GM12878 (cell line): Measurements from ENCODE around the gene CASR. TPM values are rescaled to one million over a fixed set of nuclear protein-coding genes. Genes with fewer than 3 reads are reported as not detected.

Source experiments
- ATAC-seq: fragments of 200-7000 bp; cut with Tn5 transposase; 3 replicates; pipeline ENCODE4 v1.9.1; 2020; ENCODE audit warnings: mild to moderate bottlenecking, moderate library complexity
- BruUV-seq: library from RNA; stranded (reverse); fragments of 400-500 nt; replicated peaks from 2 replicates; lab custom pipeline; 2021; lab: Mats Ljungman, UMichigan
- CTCF ChIA-PET: fragments of 300-600 bp; sonication (Branson Sonifier 250); formaldehyde crosslinking; extraction: SDS; loops from one replicate; lab custom pipeline; 2021; ENCODE audit warnings: inconsistent platforms; lab: Yijun Ruan, JAX
- POLR2A ChIA-PET: fragments of 350-600 bp; formaldehyde crosslinking; extraction: SDS; loops from one replicate; lab custom pipeline; 2021; ENCODE audit warnings: inconsistent platforms; lab: Charles Lee
- RAD21 ChIA-PET: fragments of 300-600 bp; sonication (Branson Sonifier 250); formaldehyde crosslinking; loops from one replicate; lab custom pipeline; 2023; ENCODE audit warnings: antibody characterized with exemption; ENCODE audit not compliant: unreplicated experiment; lab: Charles Lee
- SMC1A ChIA-PET: fragments of 300-600 bp; sonication (Branson Sonifier 250); formaldehyde crosslinking; loops from one replicate; lab custom pipeline; 2023; ENCODE audit not compliant: unreplicated experiment, uncharacterized antibody; lab: Charles Lee
- DNase-seq: peaks from one replicate; pipeline ENCODE4 v3.0.0-alpha.2; 2011; ENCODE audit warnings: low read depth, low spot score
- FAIRE-seq: peaks from 3 replicates; lab custom pipeline; 2011; peaks lifted over from hg19 to GRCh38; lab: Jason Lieb, UNC
- H2AFZ ChIP-seq: 2 replicates; pipeline ENCODE4 v1.6.0; 2011; ENCODE audit warnings: low read depth, low read length, control low read depth; ENCODE audit not compliant: control insufficient read depth
- H3K27ac ChIP-seq: 2 replicates; pipeline ENCODE4 v1.5.1; 2011; ENCODE audit warnings: control low read depth; ENCODE audit not compliant: control insufficient read depth, insufficient read depth
- H3K27me3 ChIP-seq, 2 experiments: replicated peaks in 1 of 2; 2 replicates each; pipeline versions ENCODE4 v1.6.0 to v1.6.1; 2011; ENCODE audit warnings: low read length in 1 of 2; ENCODE audit not compliant: control insufficient read depth in 2 of 2, insufficient read depth in 2 of 2
- H3K36me3 ChIP-seq, 2 experiments: 2 replicates each; pipeline ENCODE4 v1.5.1; 2011; ENCODE audit warnings: low read length in 1 of 2; ENCODE audit not compliant: control insufficient read depth in 2 of 2, insufficient read depth in 2 of 2
- H3K4me1 ChIP-seq: 2 replicates; pipeline ENCODE4 v1.6.1; 2011; ENCODE audit warnings: mild to moderate bottlenecking, low read length, moderate library complexity, mixed read lengths; ENCODE audit not compliant: control insufficient read depth, insufficient read depth
- H3K4me2 ChIP-seq: 2 replicates; pipeline ENCODE4 v1.6.0; 2011; ENCODE audit warnings: control low read depth; ENCODE audit not compliant: control insufficient read depth, insufficient read depth
- H3K4me3 ChIP-seq: fragments of 200-600 bp; sonication (generic); 2 replicates; pipeline ENCODE4 v1.5.1; 2016
- H3K79me2 ChIP-seq: 2 replicates; pipeline ENCODE4 v1.6.0; 2011; ENCODE audit warnings: low read length; ENCODE audit not compliant: control insufficient read depth, insufficient read depth
- H3K9ac ChIP-seq: 2 replicates; pipeline ENCODE4 v1.8.0; 2011; ENCODE audit warnings: low read length, control low read depth, mixed read lengths; ENCODE audit not compliant: control insufficient read depth, insufficient read depth
- H3K9me3 ChIP-seq: replicated peaks from 3 replicates; pipeline ENCODE4 v1.5.1; 2011; ENCODE audit warnings: mild to moderate bottlenecking, low read length; ENCODE audit not compliant: control insufficient read depth, insufficient read depth
- H4K20me1 ChIP-seq: 2 replicates; pipeline ENCODE4 v1.6.0; 2011; ENCODE audit not compliant: control insufficient read depth, insufficient read depth
- ATF3 ChIP-seq: IDR thresholded peaks from 2 replicates; pipeline ENCODE4 v1.6.1; 2011; ENCODE audit warnings: low read depth, mild to moderate bottlenecking, low read length, moderate library complexity, borderline replicate concordance; ENCODE audit errors: extremely low read depth
- EED ChIP-seq: sonication (generic); IDR thresholded peaks from 2 replicates; pipeline ENCODE4 v1.6.1; 2016; ENCODE audit warnings: antibody characterized with exemption, low read depth
- JUNB ChIP-seq: IDR thresholded peaks from 2 replicates; pipeline ENCODE4 v1.6.1; 2016; ENCODE audit warnings: antibody characterized with exemption, mild to moderate bottlenecking
- NBN ChIP-seq: fragments of 450-650 bp; IDR thresholded peaks from 2 replicates; pipeline ENCODE4 v1.6.1; 2016
- POLR2A ChIP-seq: IDR thresholded peaks from 2 replicates; pipeline ENCODE4 v1.6.1; 2011; ENCODE audit warnings: low read depth, mild to moderate bottlenecking, low read length
- POLR2AphosphoS5 ChIP-seq: IDR thresholded peaks from 2 replicates; pipeline ENCODE4 v1.6.1; 2011; ENCODE audit warnings: mild to moderate bottlenecking, low read length, inconsistent platforms
- RAD51 ChIP-seq: fragments of 450-650 bp; IDR thresholded peaks from 2 replicates; pipeline ENCODE4 v1.6.1; 2016; ENCODE audit warnings: moderate library complexity, mild to moderate bottlenecking, inconsistent platforms
- RUNX3 ChIP-seq: IDR thresholded peaks from 2 replicates; pipeline ENCODE4 v1.6.1; 2012; ENCODE audit warnings: low read length, inconsistent platforms
- SKIL ChIP-seq: fragments of 450-650 bp; IDR thresholded peaks from 2 replicates; pipeline ENCODE4 v1.6.1; 2017; ENCODE audit warnings: mild to moderate bottlenecking, low read depth, inconsistent platforms; ENCODE audit not compliant: poor library complexity, severe bottlenecking
- SMAD5 ChIP-seq: IDR thresholded peaks from 2 replicates; pipeline ENCODE4 v1.6.1; 2016; ENCODE audit warnings: antibody characterized with exemption, low read depth
- SMARCA5 ChIP-seq: fragments of 450-650 bp; IDR thresholded peaks from 2 replicates; pipeline ENCODE4 v1.6.1; 2017; ENCODE audit warnings: mild to moderate bottlenecking
- SP1 ChIP-seq: IDR thresholded peaks from one replicate; pipeline ENCODE4 v1.6.1; 2011; ENCODE audit warnings: low read depth, low read length
- SRF ChIP-seq, 2 experiments: IDR thresholded peaks; 2 replicates each; pipeline ENCODE4 v1.6.1; 2011; ENCODE audit warnings: low read depth in 2 of 2, low read length in 2 of 2, mild to moderate bottlenecking in 1 of 2, moderate library complexity in 1 of 2
- STAT3 ChIP-seq: IDR thresholded peaks from 2 replicates; pipeline ENCODE4 v1.6.1; 2011; ENCODE audit warnings: low read depth, low read length, improper control_type of control experiment
- WRNIP1 ChIP-seq: IDR thresholded peaks from 2 replicates; pipeline ENCODE4 v1.6.1; 2011; ENCODE audit warnings: low read depth, low read length, improper control_type of control experiment, borderline replicate concordance
- WGBS: methylation state at CpG from one replicate; pipeline ENCODE4 v1.1.6; 2016; ENCODE audit warnings: low lambda C conversion rate; ENCODE audit not compliant: insufficient replicate concordance, insufficient coverage; ENCODE audit errors: missing lambda C conversion rate; 5-methylcytosine and 5-hydroxymethylcytosine counted together
- in situ Hi-C: fragments of 300-500 bp; cut with MboI; formaldehyde crosslinking; loops from 9 replicates; pipeline ENCODE4 v1.14.3; 2018; ENCODE audit warnings: mixed read lengths
- intact Hi-C: fragments of 100-400 bp; cut with micrococcal nuclease; formaldehyde crosslinking; loops from one replicate; pipeline ENCODE4 v1.14.2; 2022; ENCODE audit not compliant: unreplicated experiment
- polyA plus RNA-seq, 11 experiments: library from polyadenylated mRNA; depleted of rRNA in 4 of 11; unstranded in 6 of 11; stranded (reverse) in 5 of 11; fragments of >200 nt; fragmentation: Nextera tagmentation in 4 of 11; fragmentation: Illumina TruSeq in 1 of 11; extraction: Ambion mirVana in 4 of 11; extraction: Trizol in 1 of 11; gene quantifications; 1 replicate in 1 of 11; 2 replicates in 10 of 11; pipeline versions ENCODE4 v1.2.1 to v1.2.3, GENCODE V29; 2011 to 2016; ENCODE audit warnings: inconsistent platforms in 2 of 11, missing spikeins in 2 of 11, low read depth in 1 of 11
- total RNA-seq, 4 experiments: library from RNA; depleted of rRNA in 3 of 4; stranded (reverse); fragments of >200 nt in 3 of 4; fragmentation: Illumina TruSeq in 1 of 4; extraction: Trizol in 1 of 4; gene quantifications; 2 replicates each; pipeline versions ENCODE4 v1.2.1 to v1.2.3, GENCODE V29; 2013 to 2021

Gene CASR
- total and polyA plus RNA-seq, 10 of the 15 experiments (the other 5 are each of a cell fraction or from before 2014, with no cell fraction given) = 0.04 to 0.37 (median 0.11) TPM

- ATAC-seq (no peak), DNase-seq (no peak), FAIRE-seq (no peak)
- H3K27me3 ChIP-seq = no peaks in the 10 kb centered on the region
- no peaks in the 10 kb centered on the region for H3K79me2 ChIP-seq
- TF ChIP-seq SP1 (no peak), ATF3 (no peak), NBN (no peak), SKIL (no peak), SMARCA5 (no peak), SMAD5 (no peak), POLR2A (no peak), WRNIP1 (no peak), JUNB (no peak), EED (no peak), SRF (IDR thresholded peaks at IDR 0.05; ENCODE audit: low read depth in 2 of 2, low read length in 2 of 2) (no peak), STAT3 (no peak), POLR2AphosphoS5 (no peak), RAD51 (no peak), RUNX3 (no peak)
- 92% methylated on average over 1 of the region's 1 CpG for WGBS
- H3K9ac ChIP-seq = no peak overlapping the region
- no peak overlapping the region for H3K27ac ChIP-seq
- no peak overlapping the region for H3K4me3 ChIP-seq
- no peaks in the 10 kb centered on the region for H3K36me3 ChIP-seq
- H3K4me2 ChIP-seq = no peak overlapping the region
- intact Hi-C loops (no loop called here), in situ Hi-C loops (no loop called here)
- no peaks in the 10 kb centered on the region for H4K20me1 ChIP-seq
- 0 out of 2 replicates have a peak, but pooled peaks cover 2% of the 10 kb centered on the region for H3K4me1 ChIP-seq
- POLR2A ChIA-PET = no interaction called here
- H3K9me3 ChIP-seq = no peaks in the 10 kb centered on the region; the same call in 2 of the 3 replicates
- no TSS peak for BruUV-seq
- SMC1A ChIA-PET = interaction anchor here (1.1 kb wide), 1 partner anchor 10 kb away, joined by 5 read pairs; no protein-coding TSS in a partner anchor
- RAD21 ChIA-PET = interaction anchor here (1.2 kb wide), 1 partner anchor 250 kb away, joined by 3 read pairs; no protein-coding TSS in a partner anchor
- CTCF ChIA-PET = no interaction called here
- H2AFZ ChIP-seq = no peak overlapping the region
Measured at GRCh38 chr3:122219242-122219872, 35.9 kb downstream of the CASR start.
